HG03439 (cell line): ENCODE results near the gene LZTFL1.
A peak's percentile ranks its signal among the peaks of the same experiment; 100 is the strongest.

ENCODE experiments used
- ATAC-seq: cut with Tn5 transposase; IDR thresholded peaks from one replicate; pipeline ENCODE4 v1.9.1; 2021; ENCODE audit warnings: mild to moderate bottlenecking, moderate library complexity; ENCODE audit not compliant: unreplicated experiment

Gene LZTFL1

GRCh38 chr3:45841757-45842491 lies at the start of gene LZTFL1:
TSS of gene LZTFL1 (minus strand) at chr3:45842119. CDS start at chr3:45841991, 128 bp downstream.
- ATAC-seq: peak; percentile 91

- no peak for ATAC-seq
Measured at GRCh38 chr3:45890405-45890804, 48.5 kb upstream of the LZTFL1 start.

GRCh38 chr3:45889337-45889736 lies 47.4 kb upstream of the LZTFL1 start:
- ATAC-seq: no peak

- ATAC-seq: no peak
Measured at GRCh38 chr3:45887759-45888511, 46.0 kb upstream of the LZTFL1 start.

GRCh38 chr3:45887285-45887684 lies 45.4 kb upstream of the LZTFL1 start:
- ATAC-seq: no peak

- no peak for ATAC-seq
Measured at GRCh38 chr3:45885979-45886705, 44.2 kb upstream of the LZTFL1 start, which contains the start of gene CCR9. TSS of gene CCR9 (plus strand) at chr3:45886543. CDS start at chr3:45894934, 8,391 bp downstream.

GRCh38 chr3:45884368-45885201 lies 42.7 kb upstream of the LZTFL1 start:
- no peak for ATAC-seq

GRCh38 chr3:45881078-45882022 lies 39.4 kb upstream of the LZTFL1 start:
- ATAC-seq: no peak

- no peak for ATAC-seq
Measured at GRCh38 chr3:45880725-45881077, 38.8 kb upstream of the LZTFL1 start.

GRCh38 chr3:45878124-45878523 lies 36.2 kb upstream of the LZTFL1 start:
- ATAC-seq: no peak

- no peak for ATAC-seq
Measured at GRCh38 chr3:45874677-45875346, 32.9 kb upstream of the LZTFL1 start.

- ATAC-seq: no peak
Measured at GRCh38 chr3:45873638-45874037, 31.7 kb upstream of the LZTFL1 start.

GRCh38 chr3:45873036-45873435 lies 31.1 kb upstream of the LZTFL1 start:
- ATAC-seq: no peak

- no peak for ATAC-seq
Measured at GRCh38 chr3:45872569-45872968, 30.6 kb upstream of the LZTFL1 start.

- no peak for ATAC-seq
Measured at GRCh38 chr3:45871780-45872179, 29.9 kb upstream of the LZTFL1 start.

GRCh38 chr3:45870099-45870498 lies 28.2 kb upstream of the LZTFL1 start:
- ATAC-seq: no peak

- no peak for ATAC-seq
Measured at GRCh38 chr3:45869638-45870037, 27.7 kb upstream of the LZTFL1 start.

- ATAC-seq: no peak
Measured at GRCh38 chr3:45868650-45869049, 26.7 kb upstream of the LZTFL1 start.

- no peak for ATAC-seq
Measured at GRCh38 chr3:45868213-45868612, 26.3 kb upstream of the LZTFL1 start.
